ENCODE data around the gene GCNT2.

The GCNT2 gene

DNA sequence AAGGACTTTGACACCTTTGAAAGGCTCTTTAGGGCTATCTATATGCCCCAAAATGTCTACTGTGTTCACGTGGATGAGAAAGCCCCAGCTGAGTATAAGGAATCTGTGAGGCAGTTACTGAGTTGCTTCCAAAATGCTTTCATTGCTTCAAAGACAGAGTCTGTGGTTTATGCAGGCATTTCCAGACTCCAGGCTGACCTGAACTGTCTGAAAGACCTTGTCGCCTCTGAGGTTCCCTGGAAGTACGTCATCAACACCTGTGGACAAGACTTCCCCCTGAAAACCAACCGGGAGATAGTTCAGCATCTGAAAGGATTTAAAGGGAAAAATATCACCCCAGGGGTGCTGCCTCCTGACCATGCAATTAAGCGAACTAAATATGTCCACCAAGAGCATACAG, 65.2 kb downstream of the GCNT2 start:
- no peak overlapping the region for H3K27ac ChIP-seq
- TF ChIP-seq POLR2AphosphoS5 (IDR thresholded peaks at IDR 0.05; ENCODE audit: borderline replicate concordance, low read depth, low read length) (no peak), FOXP2 (optimal IDR thresholded peaks at IDR 0.05; ENCODE audit: control extremely low read depth, extremely low read length, insufficient read depth) (no peak), EZH2 (IDR thresholded peaks at IDR 0.05) (no peak)
- H3K9me3 ChIP-seq (ENCODE audit: low read depth, low read length) = no peaks in the 10 kb centered on the region
- no peak overlapping the region for H3K4me3 ChIP-seq
- H3K36me3 ChIP-seq (ENCODE audit: insufficient read depth, low read length) = no peaks in the 10 kb centered on the region
- no peak for DNase-seq (ENCODE audit: low read depth, low spot score)
- no peak overlapping the region for H3K9ac ChIP-seq (ENCODE audit: insufficient read length)

DNA sequence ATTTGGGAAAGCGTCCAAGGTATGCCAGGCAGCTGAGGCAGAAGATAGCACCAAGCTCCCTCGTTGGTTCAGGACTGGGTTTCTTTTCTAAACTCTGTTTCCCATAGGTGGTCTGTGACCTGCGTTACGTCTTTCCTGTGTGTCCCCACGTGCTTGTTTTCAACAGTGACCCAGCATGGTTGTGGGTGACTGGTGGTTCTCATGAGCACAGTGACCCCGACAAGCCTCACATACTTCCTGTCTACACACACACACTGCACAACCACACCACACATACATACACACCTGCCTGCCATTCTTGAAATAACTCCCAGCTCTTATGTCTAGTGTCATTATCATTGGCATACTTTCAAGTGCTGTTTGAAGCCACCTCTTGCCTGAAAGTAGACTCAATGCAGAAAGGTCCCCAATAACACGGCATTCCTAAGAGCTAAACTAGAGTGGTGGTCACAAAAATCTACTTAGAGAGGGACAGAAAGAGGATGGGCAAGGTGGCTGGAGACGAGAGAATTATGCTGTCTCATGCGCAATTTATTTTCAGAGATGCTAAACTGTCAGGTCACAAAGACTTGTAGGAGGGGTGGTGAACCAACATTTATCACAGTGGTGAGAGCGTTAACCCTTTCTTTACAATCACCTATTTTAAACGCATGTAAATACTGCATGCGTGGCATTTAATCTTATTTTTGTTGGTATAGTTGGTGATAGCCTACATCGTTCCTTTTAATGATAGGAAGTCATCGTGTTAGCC, 66.7 kb downstream of the GCNT2 start:
- Histone ChIP-seq H3K27ac (no peak overlapping the region), H3K9ac (ENCODE audit: insufficient read length) (no peak overlapping the region), H3K4me3 (no peak overlapping the region), H3K36me3 (ENCODE audit: insufficient read depth, low read length) (no peaks in the 10 kb centered on the region), H3K9me3 (ENCODE audit: low read depth, low read length) (no peaks in the 10 kb centered on the region)
- DNase-seq (ENCODE audit: low read depth, low spot score) = no peak
- TF ChIP-seq EZH2 (IDR thresholded peaks at IDR 0.05) (no peak), POLR2AphosphoS5 (IDR thresholded peaks at IDR 0.05; ENCODE audit: borderline replicate concordance, low read depth, low read length) (no peak), FOXP2 (optimal IDR thresholded peaks at IDR 0.05; ENCODE audit: control extremely low read depth, extremely low read length, insufficient read depth) (no peak)

DNA sequence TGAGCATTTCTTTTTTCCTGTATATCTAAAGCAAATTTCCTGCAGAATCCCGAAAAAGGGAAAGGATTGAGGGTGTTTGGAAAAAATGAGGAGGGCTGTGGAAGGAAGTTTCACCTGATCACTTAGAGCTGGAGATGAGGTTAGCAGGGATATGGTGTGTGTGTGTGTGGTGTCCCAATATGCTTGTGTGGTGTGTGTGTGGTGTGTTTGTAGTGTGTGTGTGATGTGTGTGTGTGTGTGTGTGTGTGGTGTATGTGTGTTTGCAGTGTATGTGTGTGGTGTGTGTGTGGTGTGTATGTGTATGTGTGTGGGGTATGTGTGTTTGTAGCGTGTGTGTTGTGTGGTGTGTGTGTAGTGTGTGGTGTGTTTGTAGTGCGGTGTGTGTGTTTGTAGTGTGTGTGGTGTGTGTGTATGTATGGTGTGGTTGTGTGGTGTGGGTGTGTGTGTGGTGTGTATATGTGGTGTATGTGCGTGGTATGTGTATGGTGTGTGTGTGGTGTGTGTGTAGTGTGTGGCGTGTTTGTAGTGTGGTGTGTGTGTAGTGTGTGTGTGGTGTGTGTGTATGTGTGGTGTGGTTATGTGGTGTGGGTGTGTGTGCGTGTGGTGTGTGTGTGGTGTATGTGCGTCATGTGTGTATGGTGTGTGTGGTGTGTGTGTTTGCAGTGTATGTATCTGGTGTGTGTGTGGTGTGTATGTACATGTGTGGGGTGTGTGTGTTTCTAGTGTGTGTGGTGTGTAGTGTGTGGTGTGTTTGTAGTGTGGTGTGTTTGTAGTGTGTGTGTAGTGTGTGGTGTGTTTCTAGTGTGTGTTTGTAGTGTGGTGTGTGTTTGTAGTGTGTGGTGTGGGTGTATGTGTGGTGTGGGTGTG, 67.6 kb downstream of the GCNT2 start:
- no peaks in the 10 kb centered on the region for H3K36me3 ChIP-seq (ENCODE audit: insufficient read depth, low read length)
- H3K27ac ChIP-seq = no peak overlapping the region
- TF ChIP-seq POLR2AphosphoS5 (IDR thresholded peaks at IDR 0.05; ENCODE audit: borderline replicate concordance, low read depth, low read length) = no peak
- no peak for TF ChIP-seq EZH2 (IDR thresholded peaks at IDR 0.05)
- no peak for TF ChIP-seq FOXP2 (optimal IDR thresholded peaks at IDR 0.05; ENCODE audit: control extremely low read depth, extremely low read length, insufficient read depth)
- no peak for DNase-seq (ENCODE audit: low read depth, low spot score)
- H3K9ac ChIP-seq (ENCODE audit: insufficient read length) = no peak overlapping the region
- no peak overlapping the region for H3K4me3 ChIP-seq
- H3K9me3 ChIP-seq (ENCODE audit: low read depth, low read length) = no peaks in the 10 kb centered on the region

DNA sequence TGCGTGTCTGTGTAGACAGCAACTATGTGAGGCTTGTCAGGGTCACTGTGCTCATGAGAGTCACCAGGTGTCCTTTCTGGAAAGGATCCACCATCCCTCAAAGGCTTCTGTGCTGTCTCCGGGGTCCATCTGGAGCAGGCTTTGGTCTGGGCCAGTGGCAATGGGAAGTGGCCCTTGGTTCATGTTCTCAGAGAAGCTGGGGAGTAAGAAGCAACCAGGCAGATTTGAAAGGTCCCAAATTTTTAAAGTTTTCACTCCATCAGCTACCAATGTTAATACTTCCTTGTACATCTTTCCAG, 68.2 kb downstream of the GCNT2 start:
- TF ChIP-seq POLR2AphosphoS5 (IDR thresholded peaks at IDR 0.05; ENCODE audit: borderline replicate concordance, low read depth, low read length) (no peak), EZH2 (IDR thresholded peaks at IDR 0.05) (no peak), FOXP2 (optimal IDR thresholded peaks at IDR 0.05; ENCODE audit: control extremely low read depth, extremely low read length, insufficient read depth) (no peak)

GRCh38 chr6:10589983-10590382, 68.8 kb downstream of the GCNT2 start:
- no peak overlapping the region for H3K27ac ChIP-seq
- H3K9ac ChIP-seq (ENCODE audit: insufficient read length) = no peak overlapping the region
- H3K9me3 ChIP-seq (ENCODE audit: low read depth, low read length) = no peaks in the 10 kb centered on the region
- H3K4me3 ChIP-seq = no peak overlapping the region
- DNase-seq (ENCODE audit: low read depth, low spot score) = no peak
- H3K36me3 ChIP-seq (ENCODE audit: insufficient read depth, low read length) = no peaks in the 10 kb centered on the region
- no peak for TF ChIP-seq FOXP2 (optimal IDR thresholded peaks at IDR 0.05; ENCODE audit: control extremely low read depth, extremely low read length, insufficient read depth)
- no peak for TF ChIP-seq EZH2 (IDR thresholded peaks at IDR 0.05)
- TF ChIP-seq POLR2AphosphoS5 (IDR thresholded peaks at IDR 0.05; ENCODE audit: borderline replicate concordance, low read depth, low read length) = no peak

More for the DNA sequence above, 68.2 kb downstream of the GCNT2 start:
- DNase-seq (ENCODE audit: low read depth, low spot score) = no peak
- no peaks in the 10 kb centered on the region for H3K9me3 ChIP-seq (ENCODE audit: low read depth, low read length)
- H3K36me3 ChIP-seq (ENCODE audit: insufficient read depth, low read length) = no peaks in the 10 kb centered on the region
- H3K27ac ChIP-seq = no peak overlapping the region
- no peak overlapping the region for H3K4me3 ChIP-seq
- no peak overlapping the region for H3K9ac ChIP-seq (ENCODE audit: insufficient read length)

GRCh38 chr6:10591422-10592160, 70.4 kb downstream of the GCNT2 start:
- TF ChIP-seq FOXP2 (optimal IDR thresholded peaks at IDR 0.05; ENCODE audit: control extremely low read depth, extremely low read length, insufficient read depth) = no peak
- TF ChIP-seq EZH2 (IDR thresholded peaks at IDR 0.05) = no peak
- no peak for TF ChIP-seq POLR2AphosphoS5 (IDR thresholded peaks at IDR 0.05; ENCODE audit: borderline replicate concordance, low read depth, low read length)
- Histone ChIP-seq H3K4me3 (no peak overlapping the region), H3K9me3 (ENCODE audit: low read depth, low read length) (no peaks in the 10 kb centered on the region), H3K9ac (ENCODE audit: insufficient read length) (no peak overlapping the region), H3K36me3 (ENCODE audit: insufficient read depth, low read length) (no peaks in the 10 kb centered on the region), H3K27ac (no peak overlapping the region)
- no peak for DNase-seq (ENCODE audit: low read depth, low spot score)

DNA sequence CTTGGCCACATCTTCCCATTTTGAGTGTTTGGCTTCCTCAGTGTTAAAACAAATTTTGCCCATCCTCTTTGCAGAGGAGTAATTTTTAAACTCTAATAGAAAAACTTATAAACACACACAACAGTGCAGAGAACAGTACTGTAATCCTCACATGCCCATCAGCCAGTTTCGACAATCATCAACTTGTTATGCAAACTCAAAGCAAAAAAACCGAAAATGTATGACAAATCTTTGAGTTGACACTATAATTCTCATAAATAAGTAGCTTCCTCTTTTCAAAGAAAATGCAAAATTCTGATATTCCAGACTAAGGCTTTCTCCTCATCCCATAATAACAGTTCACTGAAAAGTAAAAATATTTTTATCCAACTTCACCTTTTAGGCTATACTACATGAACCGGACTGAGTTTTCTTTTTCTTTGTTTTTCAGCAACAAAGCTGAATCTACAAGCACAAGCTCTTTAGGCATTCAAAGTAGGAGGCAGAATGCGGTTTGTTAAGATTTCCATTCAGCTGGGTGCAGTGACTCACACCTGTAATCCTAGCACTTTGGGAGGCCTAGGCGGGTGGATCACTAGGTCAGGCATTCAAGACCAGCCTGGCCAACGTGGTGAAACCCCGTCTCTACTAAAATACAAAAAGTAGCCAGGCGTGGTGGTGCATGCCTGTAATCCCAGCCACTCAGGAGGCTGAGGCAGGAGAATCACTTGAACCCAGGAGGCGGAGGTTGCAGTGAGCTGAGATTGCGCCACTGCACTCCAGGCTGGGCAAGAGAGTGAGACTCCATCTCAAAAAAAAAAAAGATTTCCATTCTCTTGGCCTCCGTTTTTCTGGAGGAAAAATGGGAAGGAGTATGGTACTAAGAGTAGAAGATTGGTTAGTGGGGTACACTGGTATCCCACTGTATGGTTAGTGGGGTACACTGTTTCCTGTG, 74.8 kb downstream of the GCNT2 start:
- Histone ChIP-seq H3K9me3 (ENCODE audit: low read depth, low read length) (no peaks in the 10 kb centered on the region), H3K36me3 (ENCODE audit: insufficient read depth, low read length) (no peaks in the 10 kb centered on the region), H3K27ac (no peak overlapping the region), H3K9ac (ENCODE audit: insufficient read length) (no peak overlapping the region), H3K4me3 (no peak overlapping the region)
- no peak for DNase-seq (ENCODE audit: low read depth, low spot score)
- TF ChIP-seq EZH2 (IDR thresholded peaks at IDR 0.05) = no peak
- TF ChIP-seq FOXP2 (optimal IDR thresholded peaks at IDR 0.05; ENCODE audit: control extremely low read depth, extremely low read length, insufficient read depth) = no peak
- no peak for TF ChIP-seq POLR2AphosphoS5 (IDR thresholded peaks at IDR 0.05; ENCODE audit: borderline replicate concordance, low read depth, low read length)
